ENCODE data around the gene ROR1. TPM values are rescaled to one million over a fixed set of nuclear protein-coding genes. Genes with fewer than 3 reads are reported as not detected.
A peak's percentile ranks its signal among the peaks of the same experiment; 100 is the strongest.

Gene ROR1
- total RNA-seq, 1 experiment from 2014 or later = 37.2 TPM

DNA sequence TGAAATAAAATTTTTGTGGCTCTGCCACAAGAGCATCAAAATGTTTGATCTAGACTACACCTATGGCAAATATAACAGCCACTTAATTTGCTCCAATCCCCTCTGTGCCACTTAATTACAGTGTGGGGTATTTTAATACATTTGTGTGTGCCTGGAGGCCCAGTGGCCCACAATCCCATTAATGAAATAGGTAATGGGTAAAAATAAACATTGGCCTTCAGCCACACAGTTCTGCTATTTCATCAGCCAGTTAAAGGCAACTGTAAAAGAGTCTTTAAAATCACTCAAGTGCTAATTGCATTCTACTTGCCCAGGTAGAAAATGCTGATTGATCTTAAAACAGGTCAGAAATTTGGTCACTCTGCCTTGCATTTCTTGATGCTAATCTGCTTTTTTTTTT is 278.0 kb downstream of the ROR1 start:
- H3K9me3 Mint-ChIP-seq (ENCODE audit: unreplicated experiment) = no peaks in the 10 kb centered on the region
- no peak overlapping the region for H3K4me3 Mint-ChIP-seq (ENCODE audit: unreplicated experiment)

DNA sequence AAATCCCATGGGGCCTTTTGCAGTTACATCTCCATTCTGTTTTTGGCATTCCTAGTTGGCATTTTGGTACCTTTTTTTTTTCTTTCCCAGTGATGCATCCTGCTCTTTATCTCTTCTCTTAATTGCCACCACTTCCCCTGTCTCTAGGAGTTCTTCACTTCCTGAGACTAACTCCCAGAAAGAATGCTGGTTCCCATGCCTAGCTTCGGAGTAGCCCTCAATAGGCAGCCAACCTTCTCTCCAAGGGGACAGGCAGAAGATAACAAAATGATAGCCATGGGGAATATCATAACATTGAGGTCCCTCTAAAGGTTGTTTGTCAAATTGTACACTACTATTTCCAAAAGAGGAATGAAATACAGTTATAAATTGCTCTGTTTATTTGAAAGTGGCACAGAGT is 279.0 kb downstream of the ROR1 start:
- TF ChIP-seq, protein P1, sequence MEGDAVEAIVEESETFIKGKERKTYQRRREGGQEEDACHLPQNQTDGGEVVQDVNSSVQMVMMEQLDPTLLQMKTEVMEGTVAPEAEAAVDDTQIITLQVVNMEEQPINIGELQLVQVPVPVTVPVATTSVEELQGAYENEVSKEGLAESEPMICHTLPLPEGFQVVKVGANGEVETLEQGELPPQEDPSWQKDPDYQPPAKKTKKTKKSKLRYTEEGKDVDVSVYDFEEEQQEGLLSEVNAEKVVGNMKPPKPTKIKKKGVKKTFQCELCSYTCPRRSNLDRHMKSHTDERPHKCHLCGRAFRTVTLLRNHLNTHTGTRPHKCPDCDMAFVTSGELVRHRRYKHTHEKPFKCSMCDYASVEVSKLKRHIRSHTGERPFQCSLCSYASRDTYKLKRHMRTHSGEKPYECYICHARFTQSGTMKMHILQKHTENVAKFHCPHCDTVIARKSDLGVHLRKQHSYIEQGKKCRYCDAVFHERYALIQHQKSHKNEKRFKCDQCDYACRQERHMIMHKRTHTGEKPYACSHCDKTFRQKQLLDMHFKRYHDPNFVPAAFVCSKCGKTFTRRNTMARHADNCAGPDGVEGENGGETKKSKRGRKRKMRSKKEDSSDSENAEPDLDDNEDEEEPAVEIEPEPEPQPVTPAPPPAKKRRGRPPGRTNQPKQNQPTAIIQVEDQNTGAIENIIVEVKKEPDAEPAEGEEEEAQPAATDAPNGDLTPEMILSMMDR (IDR thresholded peaks at IDR 0.05; ENCODE audit: insufficient read depth in 1 of 2, low read depth in 1 of 2, low read length in 1 of 2, severe bottlenecking in 1 of 2, unreplicated experiment in 1 of 2) = no peak
- no peaks in the 10 kb centered on the region for H3K27me3 Mint-ChIP-seq (ENCODE audit: insufficient read depth, unreplicated experiment)
- no peak overlapping the region for H3K4me3 Mint-ChIP-seq (ENCODE audit: unreplicated experiment)
- no peak for DNase-seq
- Histone ChIP-seq H3K27me3 (replicated peaks; ENCODE audit: control insufficient read depth, insufficient read depth, low read length) (no peaks in the 10 kb centered on the region), H3K4me1 (peaks cover 24% of the 10 kb centered on the region), H3K36me3 (ENCODE audit: control insufficient read depth, insufficient read depth, low read length) (no peaks in the 10 kb centered on the region; the same call in 1 of the 2 replicates), H3K4me3 (ENCODE audit: low read depth, low read length) (no peak overlapping the region), H3K9me3 (no peaks in the 10 kb centered on the region)
- intact Hi-C loops (cut with micrococcal nuclease; ENCODE audit: unreplicated experiment) = loop anchor here (10.0 kb wide), 1 partner anchor 378 kb away; no protein-coding TSS in a partner anchor
- peaks cover 19% of the 10 kb centered on the region for H3K4me1 Mint-ChIP-seq (ENCODE audit: low read depth, unreplicated experiment)
- H3K27ac Mint-ChIP-seq (ENCODE audit: unreplicated experiment) = no peak overlapping the region
- CTCF ChIA-PET = no interaction called here
- POLR2A ChIA-PET = no interaction called here
- peaks cover 18% of the 10 kb centered on the region for H3K36me3 Mint-ChIP-seq (ENCODE audit: insufficient read depth, unreplicated experiment)
- BruUV-seq (replicated peaks) = TSS peak; percentile 15
- H3K9me3 Mint-ChIP-seq (ENCODE audit: unreplicated experiment) = no peaks in the 10 kb centered on the region

More for the DNA sequence above, 278.0 kb downstream of the ROR1 start:
- peaks cover 19% of the 10 kb centered on the region for H3K4me1 Mint-ChIP-seq (ENCODE audit: low read depth, unreplicated experiment)
- ChIA-PET POLR2A (no interaction called here), CTCF (no interaction called here)
- no peaks in the 10 kb centered on the region for H3K27me3 Mint-ChIP-seq (ENCODE audit: insufficient read depth, unreplicated experiment)
- H3K36me3 Mint-ChIP-seq (ENCODE audit: insufficient read depth, unreplicated experiment) = peaks cover 18% of the 10 kb centered on the region
- DNase-seq = no peak
- TF ChIP-seq, protein P1 (IDR thresholded peaks at IDR 0.05; ENCODE audit: insufficient read depth in 1 of 2, low read depth in 1 of 2, low read length in 1 of 2, severe bottlenecking in 1 of 2, unreplicated experiment in 1 of 2) = no peak
- intact Hi-C loops (cut with micrococcal nuclease; ENCODE audit: unreplicated experiment) = loop anchor here (10.0 kb wide), 1 partner anchor 377 kb away; no protein-coding TSS in a partner anchor
- Histone ChIP-seq H3K9me3 (no peaks in the 10 kb centered on the region), H3K36me3 (ENCODE audit: control insufficient read depth, insufficient read depth, low read length) (no peaks in the 10 kb centered on the region; the same call in 1 of the 2 replicates), H3K27me3 (replicated peaks; ENCODE audit: control insufficient read depth, insufficient read depth, low read length) (no peaks in the 10 kb centered on the region), H3K4me3 (ENCODE audit: low read depth, low read length) (no peak overlapping the region), H3K4me1 (peaks cover 24% of the 10 kb centered on the region)
- no TSS peak for BruUV-seq (replicated peaks)
- H3K27ac Mint-ChIP-seq (ENCODE audit: unreplicated experiment) = peak overlapping the region; percentile 53

DNA sequence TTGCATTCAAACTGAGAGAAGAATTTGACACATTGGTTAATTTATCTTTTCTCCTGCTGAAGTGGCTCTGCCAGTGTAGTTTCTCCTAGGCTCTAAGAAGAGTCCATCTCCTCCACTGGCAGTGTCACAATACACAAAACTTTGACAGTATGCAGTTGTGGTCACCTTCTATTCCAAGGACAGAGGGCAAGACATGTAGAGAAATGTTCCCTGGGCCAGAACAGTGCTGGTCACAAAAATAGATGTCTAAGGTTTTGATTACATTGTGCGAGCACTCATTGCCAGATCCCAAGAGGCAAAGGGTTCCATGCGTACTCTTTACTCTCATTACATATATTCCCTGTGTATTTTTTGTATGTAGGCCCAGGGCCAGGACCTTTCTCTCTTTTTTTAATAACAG is 281.5 kb downstream of the ROR1 start:
- H3K4me1 ChIP-seq = peaks cover 17% of the 10 kb centered on the region
- BruUV-seq (replicated peaks) = no TSS peak
- Mint-ChIP-seq H3K27me3 (ENCODE audit: insufficient read depth, unreplicated experiment) (no peaks in the 10 kb centered on the region), H3K36me3 (ENCODE audit: insufficient read depth, unreplicated experiment) (peaks cover 15% of the 10 kb centered on the region), H3K9me3 (ENCODE audit: unreplicated experiment) (peaks cover 9% of the 10 kb centered on the region), H3K27ac (ENCODE audit: unreplicated experiment) (no peak overlapping the region), H3K4me3 (ENCODE audit: unreplicated experiment) (no peak overlapping the region), H3K4me1 (ENCODE audit: low read depth, unreplicated experiment) (peaks cover 25% of the 10 kb centered on the region)
- ChIA-PET POLR2A (no interaction called here), CTCF (no interaction called here)
- DNase-seq = no peak
- no peaks in the 10 kb centered on the region for H3K9me3 ChIP-seq
- H3K27me3 ChIP-seq (replicated peaks; ENCODE audit: control insufficient read depth, insufficient read depth, low read length) = no peaks in the 10 kb centered on the region
- TF ChIP-seq, protein P1 (IDR thresholded peaks at IDR 0.05; ENCODE audit: insufficient read depth in 1 of 2, low read depth in 1 of 2, low read length in 1 of 2, severe bottlenecking in 1 of 2, unreplicated experiment in 1 of 2) = no peak
- no peaks in the 10 kb centered on the region; the same call in 1 of the 2 replicates for H3K36me3 ChIP-seq (ENCODE audit: control insufficient read depth, insufficient read depth, low read length)
- intact Hi-C loops (cut with micrococcal nuclease; ENCODE audit: unreplicated experiment) = loop anchor here (10.0 kb wide), 1 partner anchor 381 kb away; no protein-coding TSS in a partner anchor
- no peak overlapping the region for H3K4me3 ChIP-seq (ENCODE audit: low read depth, low read length)

Measured in Caco-2 (cell line).